Stimulated activated CD4-positive, alpha-beta T cell treated with anti-CD3 and anti-CD28 coated beads, Interleukin-2, amount 100 ng/mL, for 4 hours (primary cell): ENCODE data around the gene ZNF595.
"Not testable (repeated sequence)": the region's sequence is repeated elsewhere in the genome, so short reads cannot be mapped to it uniquely, and the experiment has no call there.

Experiments used
- DNase-seq: peaks from one replicate; pipeline ENCODE4 v3.0.0-alpha.2; 2020; ENCODE audit warnings: low read depth

ZNF595 gene

GRCh38 chr4:52804-53479, at the start of gene ZNF595:
ZNF595 (plus strand) TSS chr4:53321; CDS start chr4:53489, 168 bp downstream.
- not testable (repeated sequence) for DNase-seq

DNA sequence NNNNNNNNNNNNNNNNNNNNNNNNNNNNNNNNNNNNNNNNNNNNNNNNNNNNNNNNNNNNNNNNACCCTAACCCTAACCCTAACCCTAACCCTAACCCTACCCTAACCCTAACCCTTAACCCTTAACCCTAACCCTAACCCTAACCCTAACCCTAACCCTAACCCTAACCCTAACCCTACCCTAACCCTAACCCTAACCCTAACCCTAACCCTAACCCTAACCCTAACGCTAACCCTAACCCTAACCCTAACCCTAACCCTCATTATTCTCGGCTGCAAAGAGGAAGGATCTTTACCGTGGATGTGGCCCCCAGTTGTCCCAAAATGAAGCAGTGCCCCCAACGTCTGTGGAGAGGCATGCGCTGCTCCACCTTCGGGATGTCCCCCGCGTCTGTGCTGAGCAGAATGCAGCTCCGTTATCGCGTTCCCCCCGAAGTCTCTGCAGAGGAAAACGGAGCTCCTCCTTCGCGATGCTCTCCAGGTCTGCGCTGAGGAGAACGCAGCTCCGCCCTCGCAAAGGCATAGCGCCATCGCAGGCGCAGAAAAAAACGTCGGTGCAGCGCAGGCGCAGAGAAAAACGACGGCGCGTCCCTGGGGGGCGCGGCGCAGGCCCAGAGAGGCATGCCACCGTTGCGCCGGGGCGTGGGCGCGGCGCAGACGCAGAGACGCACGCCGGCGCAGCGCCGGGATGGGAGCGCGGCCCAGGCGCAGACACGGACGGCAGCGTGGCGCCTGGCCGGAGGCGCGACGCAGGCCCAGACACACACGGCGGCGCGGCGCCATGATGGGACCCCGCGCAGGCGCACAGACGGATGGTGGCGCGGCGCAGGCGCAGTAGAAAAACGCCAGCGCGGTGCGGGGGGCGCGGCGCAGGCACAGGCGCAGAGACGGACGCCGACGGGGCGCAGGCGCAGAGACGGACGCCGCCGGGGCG, 42.9 kb upstream of the ZNF595 start:
- not testable (repeated sequence) for DNase-seq

- DNase-seq, result not testable (repeated sequence)
These were observed 41.9 kb upstream of the ZNF595 start for GRCh38 chr4:11095-11815.

GRCh38 chr4:11816-12417, 41.2 kb upstream of the ZNF595 start:
- DNase-seq, result not testable (repeated sequence)

GRCh38 chr4:18128-18527, 35.0 kb upstream of the ZNF595 start:
- not testable (repeated sequence) for DNase-seq

GRCh38 chr4:18589-18988, 34.5 kb upstream of the ZNF595 start:
- DNase-seq, result not testable (repeated sequence)

- not testable (repeated sequence) for DNase-seq
These were observed 30.2 kb upstream of the ZNF595 start for GRCh38 chr4:22882-23281.

DNA sequence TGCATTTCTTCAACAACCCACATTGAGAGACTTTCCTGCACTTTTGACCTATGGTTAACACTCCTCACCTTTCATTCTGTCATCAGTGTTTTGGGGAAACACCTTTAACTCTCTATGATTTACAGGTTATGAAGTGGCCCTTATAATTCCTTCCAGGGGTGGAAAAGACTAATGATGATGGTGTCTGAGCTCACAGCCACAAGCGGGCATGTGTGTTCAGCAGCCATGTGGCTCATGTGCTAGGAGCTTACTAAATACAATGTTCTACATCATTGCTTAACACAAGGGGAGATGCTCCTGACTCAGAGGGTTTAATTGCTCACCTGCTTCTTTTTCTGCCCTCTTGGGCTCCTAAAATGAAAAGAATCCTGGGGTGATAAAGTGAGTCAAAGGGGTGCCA, 28.8 kb upstream of the ZNF595 start:
- not testable (repeated sequence) for DNase-seq

GRCh38 chr4:27501-27900, 25.6 kb upstream of the ZNF595 start:
- not testable (repeated sequence) for DNase-seq

GRCh38 chr4:28767-29542, 24.2 kb upstream of the ZNF595 start:
- DNase-seq, result not testable (repeated sequence)

GRCh38 chr4:33314-33713, 19.8 kb upstream of the ZNF595 start:
- DNase-seq, result not testable (repeated sequence)

DNA sequence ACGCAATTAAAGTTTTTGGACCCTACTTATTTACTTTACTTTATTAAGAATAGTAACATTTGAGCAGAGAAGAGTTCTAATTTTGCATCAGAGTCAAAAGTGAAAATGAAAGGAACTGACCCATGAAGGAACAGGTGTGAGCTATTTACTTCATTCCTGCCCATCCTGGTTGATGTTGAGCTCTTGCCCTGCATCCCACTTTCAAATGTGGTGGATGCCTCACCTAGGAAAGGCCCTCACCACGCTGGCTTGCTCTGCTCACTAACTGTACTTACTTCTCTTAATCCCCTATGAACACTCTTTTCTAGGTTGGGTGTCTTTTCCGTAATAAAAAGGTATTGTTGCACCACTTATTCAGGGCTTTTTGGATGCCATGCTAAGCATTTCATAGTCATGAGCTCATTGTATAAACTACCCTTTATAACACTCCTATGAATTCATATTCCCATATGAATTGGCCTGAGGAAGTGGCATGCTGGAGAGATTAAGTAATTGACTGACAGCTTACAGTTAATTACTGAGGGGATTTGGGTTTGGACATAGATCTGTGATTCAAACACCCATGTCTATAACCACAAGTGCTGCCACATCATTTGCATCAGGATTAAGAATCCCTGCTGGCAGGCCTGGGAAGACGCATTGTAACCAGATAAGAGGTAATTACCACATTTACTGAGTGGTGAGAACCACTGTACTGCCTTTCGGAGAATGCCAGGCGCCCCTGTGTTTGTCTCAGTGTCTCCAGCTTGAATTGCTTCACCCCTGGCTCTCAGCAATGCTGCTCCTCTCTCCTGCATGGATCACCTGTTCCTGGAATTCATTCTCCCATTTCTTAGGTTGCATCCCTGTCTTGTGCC, 16.3 kb upstream of the ZNF595 start:
- DNase-seq, result not testable (repeated sequence)

DNA sequence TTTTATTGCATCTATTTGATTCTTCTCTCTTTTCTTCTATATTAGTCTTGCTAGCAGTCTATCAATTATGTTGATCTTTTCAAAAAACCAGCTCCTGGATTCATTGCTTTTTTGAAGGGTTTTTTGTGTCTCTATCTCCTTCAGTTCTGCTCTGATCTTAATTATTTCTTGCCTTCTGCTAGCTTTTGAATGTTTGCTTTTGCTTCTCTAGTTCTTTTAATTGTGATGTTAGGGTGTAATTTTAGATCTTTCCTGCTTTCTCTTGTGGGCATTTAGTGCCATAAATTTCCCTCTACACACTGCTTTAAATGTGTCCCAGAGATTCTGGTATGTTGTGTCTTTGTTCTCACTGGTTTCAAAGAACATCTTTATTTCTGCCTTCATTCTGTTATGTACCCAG, 14.9 kb upstream of the ZNF595 start:
- DNase-seq, result not testable (repeated sequence)

- DNase-seq, result not testable (repeated sequence)
These were observed 9.7 kb upstream of the ZNF595 start for GRCh38 chr4:43375-43774.

- DNase-seq, result not testable (repeated sequence)
These were observed 1.9 kb upstream of the ZNF595 start for GRCh38 chr4:51253-51652.

GRCh38 chr4:51655-52277, 1.4 kb upstream of the ZNF595 start:
- DNase-seq, result not testable (repeated sequence)

DNA sequence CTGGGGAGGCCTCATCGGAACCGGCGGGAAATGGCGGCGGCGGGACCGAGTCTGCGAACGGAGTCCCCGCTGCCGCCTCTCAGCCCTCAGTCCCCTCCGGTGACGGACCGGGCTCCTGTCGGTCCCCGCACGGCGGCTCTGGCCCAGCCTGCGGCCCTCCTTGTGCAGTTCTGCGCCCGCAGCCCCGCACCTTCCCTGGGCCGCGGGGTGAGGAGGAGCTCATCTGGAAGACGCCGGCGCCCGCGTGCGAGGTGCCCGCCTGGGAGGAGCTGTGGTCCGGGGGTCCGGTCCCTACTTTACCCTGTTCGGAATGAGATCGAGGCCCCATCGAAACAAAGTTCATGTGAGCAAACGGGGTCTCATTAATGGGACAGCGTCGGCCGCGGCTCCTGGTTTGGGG, 400 bp downstream of the ZNF595 start:
- DNase-seq, result not testable (repeated sequence)

- not testable (repeated sequence) for DNase-seq
These were observed 11.6 kb downstream of the ZNF595 start for GRCh38 chr4:64733-65132.

- no peak for DNase-seq
These were observed 18.7 kb downstream of the ZNF595 start for GRCh38 chr4:71830-72229.

GRCh38 chr4:85951-86350, 32.8 kb downstream of the ZNF595 start:
- DNase-seq, result no peak
